GM10266 (cell line): ENCODE results near the gene KIF20A.

ENCODE experiments used
- DNase-seq: peaks from one replicate; pipeline ENCODE4 v3.0.0; 2012; ENCODE audit errors: extremely low spot score
- CTCF ChIP-seq: IDR thresholded peaks from 2 replicates; pipeline ENCODE4 v1.5.1; 2012; ENCODE audit warnings: mild to moderate bottlenecking, low read depth; ENCODE audit not compliant: control insufficient read depth, insufficient read depth; ENCODE audit errors: missing control alignments

Gene KIF20A

GRCh38 chr5:138170299-138170698, 8.6 kb upstream of the KIF20A start:
- DNase-seq, result no peak
- no peak for TF ChIP-seq CTCF

DNA sequence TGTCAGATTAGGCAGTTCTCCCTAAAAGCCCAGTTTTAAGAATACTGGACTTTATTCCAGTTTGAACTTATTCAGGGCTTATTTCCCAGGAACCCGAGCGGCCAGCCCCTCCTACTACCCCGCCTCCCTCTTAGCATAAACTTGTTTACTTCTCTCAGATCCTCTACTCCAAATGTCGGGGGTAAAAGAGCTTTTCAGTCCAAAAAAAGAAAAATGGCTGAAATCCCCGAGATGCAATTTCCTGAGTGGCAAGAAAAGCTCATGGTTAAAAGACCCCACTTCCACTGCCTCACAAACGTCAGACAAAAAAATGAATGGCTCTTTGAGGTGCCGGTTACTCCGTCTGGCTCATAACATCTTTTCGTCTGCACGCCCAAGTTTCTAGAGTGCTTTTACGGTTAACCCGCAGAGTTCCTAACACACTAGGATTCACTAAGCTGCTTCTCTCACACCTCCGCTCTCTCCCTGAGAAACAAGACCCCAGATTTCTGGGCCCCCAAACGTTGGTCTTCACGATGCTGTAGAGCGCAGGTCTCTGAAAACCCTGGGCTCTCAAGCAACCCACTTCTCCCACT, 884 bp upstream of the KIF20A start:
- peak; percentile 40 for DNase-seq
- TF ChIP-seq CTCF, result no peak

DNA sequence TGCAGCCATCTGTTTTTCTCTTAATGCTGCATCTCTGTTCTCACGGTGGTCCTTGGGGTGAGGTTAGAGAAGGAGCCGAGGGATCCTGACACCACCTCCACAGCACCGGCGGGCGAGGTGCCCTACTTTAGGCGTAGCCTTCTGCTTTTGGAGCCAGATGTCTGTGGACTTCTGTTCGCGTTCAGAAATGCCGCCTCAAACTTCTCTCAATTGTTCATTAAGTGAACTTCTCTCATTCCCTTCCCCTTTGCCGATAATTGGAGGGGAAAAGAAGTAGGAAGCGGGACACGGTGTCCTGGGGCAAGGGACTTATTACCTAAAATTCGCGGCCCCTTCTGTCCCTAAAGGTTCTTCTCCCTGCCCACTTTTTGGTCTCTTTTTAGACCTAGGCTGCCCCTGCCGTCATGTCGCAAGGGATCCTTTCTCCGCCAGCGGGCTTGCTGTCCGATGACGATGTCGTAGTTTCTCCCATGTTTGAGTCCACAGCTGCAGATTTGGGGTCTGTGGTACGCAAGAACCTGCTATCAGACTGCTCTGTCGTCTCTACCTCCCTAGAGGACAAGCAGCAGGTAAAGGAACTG, 455 bp downstream of the KIF20A start:
- no peak for DNase-seq
- no peak for TF ChIP-seq CTCF

DNA sequence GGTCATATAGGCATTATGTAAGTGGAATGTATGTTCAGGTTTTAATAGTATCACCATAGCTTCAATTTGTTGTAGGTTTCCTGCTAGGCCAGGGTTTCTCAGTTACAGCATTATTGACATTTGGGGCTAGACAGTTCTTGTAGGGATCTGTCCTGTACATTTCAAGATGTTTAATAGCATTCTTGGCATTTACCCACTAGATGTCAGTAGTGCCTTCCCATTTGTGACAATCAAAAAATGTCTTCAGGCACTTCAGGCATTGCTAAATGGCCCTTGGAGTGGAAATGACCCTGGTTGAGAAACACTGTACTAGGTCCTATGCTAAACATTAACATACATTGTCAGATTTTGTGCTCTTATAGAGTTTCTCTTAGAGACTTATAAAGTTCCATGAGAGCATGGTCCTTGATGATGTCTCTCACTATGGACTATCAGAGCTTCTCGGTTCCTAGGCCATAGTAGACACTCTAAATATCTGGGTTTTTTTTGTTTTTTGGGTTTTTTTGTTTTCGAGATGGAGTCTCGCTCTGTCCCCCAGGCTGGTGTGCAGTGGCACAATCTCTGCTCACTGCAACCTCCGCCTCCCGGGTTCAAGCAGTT, 1.4 kb downstream of the KIF20A start:
- TF ChIP-seq CTCF, result peak; percentile 65
- DNase-seq, result peak; percentile 48

- TF ChIP-seq CTCF, result no peak
- DNase-seq, result no peak
These were observed 1.9 kb downstream of the KIF20A start for GRCh38 chr5:138180841-138181240.

- DNase-seq, result no peak
- TF ChIP-seq CTCF, result no peak
These were observed 3.9 kb downstream of the KIF20A start for GRCh38 chr5:138182808-138183207.

DNA sequence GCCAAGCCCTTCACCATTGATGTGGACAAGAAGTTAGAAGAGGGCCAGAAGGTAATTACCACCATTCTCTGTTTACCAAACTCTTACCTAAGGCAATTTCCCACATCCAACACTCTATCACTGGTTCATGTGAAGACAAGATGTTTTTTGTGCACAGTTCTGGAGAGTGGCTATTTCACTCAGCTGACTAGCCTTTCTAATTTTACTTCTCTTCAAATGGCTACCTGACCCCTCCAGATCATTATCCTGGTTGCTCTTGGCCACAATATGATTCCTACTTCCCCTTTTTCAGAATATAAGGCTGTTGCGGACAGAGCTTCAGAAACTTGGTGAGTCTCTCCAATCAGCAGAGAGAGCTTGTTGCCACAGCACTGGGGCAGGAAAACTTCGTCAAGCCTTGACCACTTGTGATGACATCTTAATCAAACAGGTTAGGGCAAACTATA, 7.1 kb downstream of the KIF20A start:
- TF ChIP-seq CTCF, result no peak
- no peak for DNase-seq
